HuH-7.5 (cell line): ENCODE measurements around the gene LCE2B.
"Not testable (repeated sequence)": the region's sequence is repeated elsewhere in the genome, so short reads cannot be mapped to it uniquely, and the experiment has no call there.

Experiments
- DNase-seq: peaks from one replicate; pipeline ENCODE4 v3.0.0; 2011; ENCODE audit warnings: low spot score

The LCE2B gene, protein sequence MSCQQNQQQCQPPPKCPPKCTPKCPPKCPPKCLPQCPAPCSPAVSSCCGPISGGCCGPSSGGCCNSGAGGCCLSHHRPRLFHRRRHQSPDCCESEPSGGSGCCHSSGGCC

DNA sequence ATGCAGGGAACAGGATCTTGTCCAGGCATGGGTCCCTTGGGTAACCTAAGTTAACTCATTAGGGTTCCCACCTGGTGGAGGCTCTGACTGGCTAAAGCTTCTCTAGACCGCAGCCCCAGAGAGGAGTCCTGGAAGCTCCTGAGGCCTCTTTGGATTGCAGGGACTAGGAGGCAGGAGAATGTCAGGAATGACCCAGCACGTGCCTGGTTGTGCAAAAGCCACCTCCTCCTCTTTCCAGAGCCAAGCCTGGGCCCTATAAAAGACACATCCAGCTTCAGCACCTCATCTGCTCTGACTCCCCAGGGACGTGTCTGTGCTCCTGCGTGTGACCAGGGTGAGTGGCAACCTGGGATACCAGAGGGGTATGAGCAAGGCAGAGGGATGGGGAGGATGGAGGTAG lies at the start of gene LCE2B:
LCE2B (plus strand) TSS at position 301 of the 400 bp plus-strand sequence. CDS start 721 bp downstream, outside the sequence.
- not testable (repeated sequence) for DNase-seq

DNA sequence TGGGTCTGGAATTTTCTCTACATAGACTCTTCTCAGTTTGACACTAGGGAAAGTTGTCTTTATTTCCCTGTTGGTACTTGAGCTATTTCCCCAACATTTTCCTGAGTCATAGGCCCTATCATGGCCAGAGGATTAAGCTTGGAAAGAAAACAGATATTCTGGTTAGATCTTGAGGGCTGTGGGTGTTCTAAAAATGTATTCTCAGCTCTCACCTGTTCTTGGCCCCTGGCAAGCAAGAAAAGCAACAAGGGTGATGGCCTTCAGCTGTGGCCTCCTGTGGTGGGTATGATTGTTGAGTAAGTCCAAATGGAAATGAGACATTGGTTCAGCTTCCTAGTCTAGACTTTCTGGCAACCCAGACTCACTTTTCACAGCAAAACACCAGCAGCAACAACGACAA lies 45.6 kb upstream of the LCE2B start:
- no peak for DNase-seq

DNA sequence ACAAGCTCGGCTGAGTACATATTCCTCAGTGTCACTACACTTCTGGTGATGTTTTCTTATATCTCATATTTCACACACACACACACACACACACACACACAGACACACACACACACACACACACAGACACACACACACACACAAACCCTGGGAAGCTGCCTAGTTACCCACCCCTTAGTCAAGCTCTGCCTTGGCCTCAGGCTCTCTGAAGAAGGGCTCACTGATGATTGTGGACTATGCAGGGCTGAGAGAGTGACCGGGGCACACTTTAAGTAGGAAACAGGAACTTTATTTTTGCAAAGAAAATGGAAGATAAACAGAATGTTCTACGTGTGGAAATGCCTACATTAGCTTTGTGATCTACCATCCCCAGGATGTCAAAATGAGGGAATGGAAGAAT lies 42.0 kb upstream of the LCE2B start:
- DNase-seq, result no peak

DNA sequence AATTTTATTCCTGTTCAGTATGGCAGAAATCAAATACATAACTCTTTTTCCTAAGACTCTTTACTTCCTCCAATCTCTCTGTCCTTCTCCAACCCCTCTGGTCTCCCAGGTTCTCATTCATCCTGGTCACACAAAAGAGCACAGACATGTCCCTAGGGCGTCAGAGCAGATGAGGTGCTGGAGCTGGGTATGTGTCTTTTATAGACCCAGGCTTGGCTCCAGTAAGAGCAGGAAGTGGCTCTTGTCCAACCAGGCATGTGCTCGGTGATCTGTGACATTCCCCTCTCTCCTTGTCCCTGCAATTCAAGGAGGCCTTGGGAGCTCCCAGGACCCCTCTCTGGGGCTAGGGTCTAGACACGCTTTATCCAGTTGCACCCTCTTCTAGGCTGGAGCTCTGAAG lies 40.8 kb upstream of the LCE2B start:
- DNase-seq, result no peak

DNA sequence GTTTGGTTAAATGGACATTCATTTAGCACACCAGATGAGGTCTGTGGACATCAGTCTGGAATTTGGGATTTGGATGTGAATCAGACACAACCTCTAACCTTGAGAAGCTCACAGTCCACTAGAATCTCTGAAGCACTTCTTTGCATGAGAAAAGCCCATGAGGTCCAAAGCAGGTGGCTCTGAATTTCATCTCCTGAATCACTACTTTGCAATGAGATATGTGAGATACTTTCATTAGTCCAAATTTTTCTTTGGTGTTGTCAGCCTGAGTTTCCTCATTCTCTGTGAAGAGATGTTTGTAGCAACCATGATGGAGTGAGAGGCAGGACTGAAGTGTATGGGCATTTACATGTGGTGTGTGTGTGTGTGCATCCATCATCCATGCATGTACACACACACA lies 39.3 kb upstream of the LCE2B start:
- DNase-seq, result no peak

DNA sequence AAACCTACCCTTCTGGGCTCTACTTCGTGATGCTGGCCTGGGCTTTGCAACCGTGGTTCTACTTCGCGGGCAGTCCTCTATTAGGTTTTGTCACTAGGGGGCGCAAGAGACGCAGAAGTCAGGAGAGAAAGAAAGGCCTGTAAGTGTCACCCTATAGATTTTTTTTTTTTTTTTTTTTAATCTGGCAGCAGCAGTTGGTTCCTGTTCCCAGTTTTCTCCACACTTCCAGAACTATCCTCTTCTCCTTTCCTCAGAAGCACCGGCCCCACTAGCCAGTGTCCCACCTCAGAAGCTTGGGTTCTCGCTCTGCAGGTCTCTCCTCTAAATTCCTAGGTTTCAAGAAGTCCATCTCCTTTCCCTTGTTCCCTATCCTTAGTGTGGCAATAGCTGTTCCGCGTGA lies 31.8 kb upstream of the LCE2B start:
- DNase-seq, result peak; percentile 20

DNA sequence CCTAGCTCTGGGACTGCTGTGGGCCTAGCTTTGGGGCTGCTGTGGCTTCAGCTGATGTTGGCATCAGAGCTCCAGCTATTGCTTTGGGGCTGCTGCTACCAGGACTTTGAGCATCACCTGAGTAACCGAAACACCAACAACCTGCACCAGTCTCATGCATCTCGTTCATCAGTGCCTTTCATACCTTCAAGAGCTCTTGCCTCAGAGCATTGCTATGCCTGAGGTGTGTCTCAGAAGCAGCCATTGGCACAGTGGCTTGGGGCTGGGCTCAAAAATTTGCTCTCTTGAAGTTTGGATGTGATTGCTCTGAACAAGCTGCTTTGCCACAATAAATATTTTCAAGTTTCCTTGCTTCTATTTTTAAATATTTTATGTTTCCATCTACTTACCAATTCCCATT lies 29.5 kb upstream of the LCE2B start:
- DNase-seq, result no peak

DNA sequence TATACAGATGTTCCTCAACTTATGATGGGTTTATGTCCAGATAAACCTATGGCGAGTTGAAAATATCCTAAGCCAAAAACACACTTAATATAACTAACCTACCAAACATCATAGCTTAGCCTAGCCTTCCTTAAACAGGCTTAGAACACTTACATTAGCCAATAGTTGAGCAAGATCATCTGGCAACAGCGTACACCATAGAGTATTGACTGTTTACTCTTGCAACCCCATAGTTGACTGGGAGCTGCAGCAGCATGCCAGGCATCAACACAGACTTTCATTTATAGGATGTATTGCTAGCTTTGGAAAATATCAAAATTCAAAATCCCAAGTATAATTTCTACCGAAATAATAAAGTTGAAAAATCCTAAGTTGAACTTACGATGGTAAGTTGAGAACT lies 28.2 kb upstream of the LCE2B start:
- DNase-seq, result no peak

DNA sequence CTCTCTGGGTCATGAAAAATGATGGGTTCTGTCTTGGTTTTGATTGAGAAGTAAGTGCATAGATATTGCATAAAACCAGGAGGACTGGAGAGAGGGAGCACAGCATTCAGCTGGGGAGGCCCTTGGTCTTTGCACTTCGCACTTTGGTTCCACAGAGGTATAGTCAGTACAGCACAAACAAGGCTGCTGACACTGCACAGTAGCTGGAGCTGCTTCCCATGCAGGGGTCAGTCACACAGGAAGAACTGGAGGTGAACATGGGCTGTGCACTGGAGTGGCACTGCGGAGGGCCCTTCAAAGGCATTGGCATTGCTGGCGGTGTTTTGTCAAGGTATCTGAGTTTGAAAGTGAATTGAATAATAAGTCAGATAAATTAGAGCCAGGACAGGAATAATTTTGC lies 27.3 kb upstream of the LCE2B start:
- DNase-seq, result no peak

DNA sequence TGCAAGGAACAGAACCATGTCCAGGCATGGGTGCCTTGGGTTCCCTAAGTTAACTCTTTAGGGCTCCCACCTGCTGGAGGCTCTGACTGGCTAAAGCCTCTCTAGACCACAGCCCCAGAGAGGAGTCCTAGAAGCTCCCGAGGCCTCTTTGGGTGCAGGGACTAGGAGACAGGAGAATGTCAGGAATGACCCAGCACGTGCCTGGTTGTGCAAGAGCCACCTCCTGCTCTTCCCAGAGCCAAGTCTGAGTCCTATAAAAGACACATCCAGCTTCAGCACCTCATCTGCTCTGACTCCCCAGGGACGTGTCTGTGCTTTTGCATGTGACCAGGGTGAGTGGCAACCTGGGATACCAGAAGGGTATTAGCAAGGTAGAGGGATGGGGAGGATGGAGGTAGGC lies 22.8 kb upstream of the LCE2B start, which contains the start of gene LCE2D:
LCE2D (plus strand) TSS at position 283 of the 400 bp plus-strand sequence. CDS start 726 bp downstream, outside the sequence.
- DNase-seq, result no peak

DNA sequence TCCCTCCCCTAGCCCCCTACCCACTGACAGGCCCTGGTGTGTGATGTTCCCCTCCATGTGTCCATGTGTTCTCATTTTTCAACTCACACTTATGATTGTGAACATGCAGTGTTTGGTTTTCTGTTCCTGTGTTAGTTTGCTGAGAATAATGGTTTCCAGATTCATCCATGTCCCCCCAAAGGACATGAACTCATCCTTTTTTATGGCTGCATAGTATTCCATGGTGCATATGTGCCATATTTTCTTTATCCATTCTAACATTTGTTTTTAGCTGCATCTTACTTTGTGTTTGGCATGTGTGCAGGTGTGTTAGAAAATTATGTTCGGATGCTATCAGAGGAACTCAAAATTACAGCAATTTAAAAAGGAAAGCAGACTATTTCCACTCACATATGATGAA lies 19.8 kb upstream of the LCE2B start:
- DNase-seq, result not testable (repeated sequence)

DNA sequence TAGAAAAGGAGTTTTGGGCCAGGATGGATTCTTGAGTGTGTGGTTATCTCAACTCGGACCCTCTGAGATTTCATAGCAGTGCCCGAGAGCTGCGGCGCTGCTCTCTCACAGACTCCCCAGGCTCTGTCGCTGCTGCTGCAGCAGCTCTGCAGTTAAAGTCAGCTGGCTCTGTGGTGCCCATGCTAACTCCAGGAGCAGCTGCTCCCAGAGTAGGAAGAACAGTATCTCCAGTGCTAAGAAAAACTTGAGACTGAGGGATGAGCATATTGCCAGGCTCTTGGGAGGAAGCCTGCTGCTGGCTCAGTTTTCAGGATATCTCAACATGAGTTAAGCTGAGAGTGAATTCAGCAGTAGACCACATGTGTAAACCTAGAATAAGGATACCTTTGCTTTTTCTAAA lies 18.3 kb upstream of the LCE2B start:
- DNase-seq, result no peak

DNA sequence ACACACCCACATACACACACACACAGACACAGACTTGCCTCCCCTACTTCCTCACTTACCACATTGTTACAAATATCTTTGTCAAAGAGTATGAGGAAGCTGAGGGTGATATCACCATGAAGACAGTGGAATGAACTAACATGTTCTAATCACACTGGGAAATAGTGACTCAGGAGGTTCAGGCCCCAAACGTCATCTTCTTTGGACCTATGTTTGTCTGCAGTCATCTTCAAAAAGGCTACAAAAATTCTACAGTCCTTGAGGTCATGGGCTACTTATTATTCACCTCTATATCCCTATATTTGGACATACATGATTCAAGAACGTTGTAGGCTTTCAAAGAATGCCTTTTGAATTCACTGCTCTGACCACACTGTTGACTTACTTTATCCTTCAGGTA lies 12.9 kb upstream of the LCE2B start:
- no peak for DNase-seq

DNA sequence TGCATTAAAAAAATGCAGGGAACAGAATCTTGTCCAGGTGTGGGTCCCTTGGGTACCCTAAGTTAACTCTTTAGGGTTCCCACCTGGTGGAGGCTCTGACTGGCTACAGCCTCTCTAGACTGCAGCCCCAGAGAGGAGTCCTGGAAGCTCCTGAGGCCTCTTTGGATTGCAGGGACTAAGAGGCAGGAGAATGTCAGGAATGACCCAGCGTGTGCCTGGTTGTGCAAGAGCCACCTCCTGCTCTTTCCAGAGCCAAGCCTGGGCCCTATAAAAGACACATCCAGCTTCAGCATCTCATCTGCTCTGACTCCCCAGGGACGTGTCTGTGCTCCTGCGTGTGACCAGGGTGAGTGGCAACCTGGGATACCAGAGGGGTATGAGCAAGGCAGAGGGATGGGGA lies 10.9 kb upstream of the LCE2B start, which contains the start of gene LCE2C:
LCE2C (plus strand) TSS at position 297 of the 400 bp plus-strand sequence. CDS start 737 bp downstream, outside the sequence.
- not testable (repeated sequence) for DNase-seq

DNA sequence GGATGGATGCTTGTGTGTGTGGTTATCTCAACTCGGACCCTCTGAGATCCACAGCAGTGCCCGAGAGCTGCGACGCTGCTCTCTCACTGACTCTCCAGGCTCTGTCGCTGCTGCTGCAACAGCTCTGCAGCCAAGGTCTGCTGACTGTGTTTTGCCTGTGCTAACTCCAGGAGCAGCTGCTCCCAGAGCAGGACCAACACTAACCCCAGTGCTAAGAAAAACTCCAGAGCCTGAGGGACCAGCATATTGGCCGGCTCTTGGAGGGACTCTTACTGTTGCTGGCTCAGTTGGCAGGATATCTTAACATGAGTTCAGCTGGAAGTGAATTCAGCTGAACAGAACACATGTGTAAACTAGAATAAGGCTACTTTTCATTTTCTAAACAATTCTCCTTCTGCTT lies 6.5 kb upstream of the LCE2B start:
- no peak for DNase-seq

DNA sequence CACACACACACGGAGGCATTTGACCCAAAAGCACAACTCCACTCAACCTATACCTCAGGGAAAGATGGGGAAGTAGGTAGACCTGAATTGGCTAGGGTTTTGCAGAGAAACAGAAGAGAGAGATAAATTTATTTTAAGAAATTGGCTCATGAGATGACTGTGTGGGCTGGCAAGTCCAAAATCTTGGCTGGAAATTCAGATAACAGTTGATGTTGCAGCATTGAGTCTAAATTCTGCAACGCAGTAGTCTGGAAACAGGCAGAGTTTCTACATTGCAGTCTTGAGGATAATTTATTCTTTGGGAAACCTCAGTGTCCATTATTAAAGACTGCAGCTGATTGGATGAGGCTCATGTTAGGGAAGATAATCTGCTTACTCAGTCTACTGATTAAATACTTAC lies 4.3 kb upstream of the LCE2B start:
- DNase-seq, result no peak

DNA sequence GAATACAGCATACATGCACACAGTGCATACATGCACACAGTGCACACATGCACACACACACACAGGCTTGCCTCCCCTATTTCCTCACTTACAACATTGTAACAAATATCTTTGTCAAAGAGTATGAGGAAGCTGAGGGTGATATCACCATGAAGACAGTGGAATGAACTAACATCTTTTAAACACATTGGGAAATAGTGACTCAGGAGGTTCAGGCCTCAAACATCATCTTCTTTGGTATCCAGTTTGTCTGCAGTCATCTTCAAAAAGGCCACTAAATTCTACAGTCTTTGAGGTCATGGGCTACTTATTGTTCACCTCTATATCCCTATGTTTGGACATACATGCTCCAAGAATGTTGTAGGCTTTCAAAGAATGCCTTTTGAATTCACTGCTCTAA lies 2.1 kb upstream of the LCE2B start:
- DNase-seq, result no peak

DNA sequence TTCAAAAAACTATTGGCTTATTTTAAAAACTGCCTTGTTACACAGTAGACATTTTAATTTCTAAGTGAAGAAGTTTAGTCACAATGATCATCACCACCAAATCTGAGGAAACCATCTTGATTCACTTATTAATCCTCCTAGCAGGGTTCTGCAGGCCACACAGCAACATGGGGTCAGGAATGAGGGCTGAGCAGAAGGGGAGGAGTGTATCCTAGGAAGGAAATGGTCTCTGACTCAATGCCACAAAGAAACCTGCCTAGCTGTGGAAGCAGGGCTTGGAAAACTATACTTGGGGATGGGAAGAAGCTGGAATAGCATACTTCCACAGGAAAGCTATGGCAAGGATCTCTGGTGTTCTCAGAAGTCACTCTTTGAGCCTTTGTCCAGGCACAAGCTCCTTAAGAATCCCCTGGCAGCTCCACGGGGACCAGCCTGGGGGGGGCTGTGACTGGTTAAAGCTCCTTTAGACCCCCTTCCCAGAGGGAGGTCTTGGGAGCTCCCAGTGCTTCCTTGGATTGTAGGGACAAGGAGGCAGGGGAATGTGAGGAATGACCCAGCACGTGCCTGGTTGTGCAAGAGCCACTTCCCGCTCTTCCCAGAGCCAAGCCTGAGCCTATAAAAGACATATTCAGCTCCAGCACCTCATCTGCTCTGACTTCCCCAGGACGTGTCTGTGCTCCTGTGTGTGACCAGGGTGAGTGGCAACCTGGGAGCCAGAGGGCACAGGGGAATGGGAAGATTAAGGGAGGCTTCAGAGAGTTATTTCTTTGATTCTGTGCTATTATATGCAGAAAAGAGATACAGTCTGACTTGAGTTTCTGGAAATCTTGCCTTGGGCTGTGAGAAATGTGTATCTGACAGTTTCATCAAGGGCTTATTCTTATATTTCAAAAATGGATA lies 12.0 kb downstream of the LCE2B start, which contains the start of gene LCE2A:
LCE2A (plus strand) TSS at position 645 of the 900 bp plus-strand sequence. CDS start 557 bp downstream, outside the sequence.
- DNase-seq, result no peak

DNA sequence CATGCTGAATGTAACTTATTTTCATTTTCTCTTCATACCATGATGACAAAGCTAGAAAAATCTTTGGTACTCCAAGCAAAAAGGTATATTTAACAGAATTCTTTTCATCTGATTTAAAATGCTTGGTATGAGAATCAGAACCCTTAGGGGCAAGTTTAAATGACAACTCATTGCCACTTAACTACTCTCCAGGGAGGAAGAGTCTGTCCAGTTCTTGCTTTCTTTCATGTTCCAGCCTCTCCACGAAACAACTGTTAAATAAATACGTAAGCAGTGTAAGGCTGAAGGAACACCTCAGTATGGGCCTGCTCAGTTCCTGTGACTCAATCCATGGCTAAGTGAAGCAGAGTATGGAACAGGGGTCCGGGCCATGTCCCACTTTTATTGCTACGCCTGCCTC lies 13.8 kb downstream of the LCE2B start:
- no peak for DNase-seq

DNA sequence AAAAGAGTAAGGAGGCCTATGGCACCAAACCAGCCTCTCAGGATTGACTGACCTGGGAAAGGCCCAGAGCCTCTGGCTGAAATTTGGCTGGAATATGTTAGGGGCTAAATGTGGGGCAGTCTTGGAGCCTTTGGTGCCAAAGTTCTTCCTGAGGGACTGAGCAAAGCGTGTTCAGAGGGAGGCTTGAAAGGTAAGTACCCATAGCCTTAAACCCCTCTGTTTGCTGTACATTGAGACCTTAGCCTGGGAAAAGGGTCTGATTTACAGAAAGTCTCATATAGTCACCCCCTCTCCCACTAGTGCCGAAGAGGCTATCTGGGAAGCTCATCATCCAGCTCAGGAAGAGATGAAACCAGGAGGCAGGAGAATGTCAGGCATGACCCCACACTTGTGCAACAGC lies 21.9 kb downstream of the LCE2B start, which contains the start of gene LCE4A:
LCE4A (plus strand) TSS at position 301 of the 400 bp plus-strand sequence. CDS start 916 bp downstream, outside the sequence.
- no peak for DNase-seq

DNA sequence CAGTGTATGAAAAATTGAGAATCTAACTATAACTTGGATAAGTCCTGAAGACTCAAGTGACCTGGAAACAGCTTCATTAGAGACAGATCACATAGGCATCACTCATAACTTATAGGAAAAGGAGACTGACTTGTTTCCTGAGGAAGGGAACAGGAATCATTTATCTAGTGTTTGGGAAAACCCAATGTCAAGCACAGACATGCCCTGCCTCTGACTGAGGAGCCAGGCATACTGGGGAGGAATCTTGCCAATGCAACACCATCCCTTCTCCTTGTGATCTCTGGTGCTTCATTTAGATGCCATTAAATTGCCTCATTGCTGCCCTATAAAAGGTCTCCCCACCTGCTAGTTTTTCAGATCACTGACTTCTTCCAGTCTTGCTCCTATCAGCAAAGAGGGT lies 32.3 kb downstream of the LCE2B start:
- no peak for DNase-seq

DNA sequence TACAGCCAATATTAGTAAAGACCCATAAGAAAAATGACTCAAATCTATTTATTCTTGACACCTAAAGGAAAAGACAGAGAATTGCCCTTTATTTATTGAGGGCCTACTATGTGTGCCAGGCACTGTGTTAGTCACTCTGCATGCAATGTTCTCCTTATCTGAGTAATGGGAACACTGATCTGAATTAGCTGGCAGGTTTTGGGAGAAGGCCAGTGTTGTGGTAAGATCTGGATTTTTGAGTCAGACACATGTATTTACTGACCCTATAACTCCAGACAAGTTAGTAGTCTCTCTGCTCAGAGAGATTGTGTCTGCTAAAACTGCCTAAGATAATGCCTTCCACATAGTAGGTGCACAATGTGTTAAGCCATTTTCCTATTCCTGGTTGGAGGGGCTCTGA lies 39.3 kb downstream of the LCE2B start:
- no peak for DNase-seq

DNA sequence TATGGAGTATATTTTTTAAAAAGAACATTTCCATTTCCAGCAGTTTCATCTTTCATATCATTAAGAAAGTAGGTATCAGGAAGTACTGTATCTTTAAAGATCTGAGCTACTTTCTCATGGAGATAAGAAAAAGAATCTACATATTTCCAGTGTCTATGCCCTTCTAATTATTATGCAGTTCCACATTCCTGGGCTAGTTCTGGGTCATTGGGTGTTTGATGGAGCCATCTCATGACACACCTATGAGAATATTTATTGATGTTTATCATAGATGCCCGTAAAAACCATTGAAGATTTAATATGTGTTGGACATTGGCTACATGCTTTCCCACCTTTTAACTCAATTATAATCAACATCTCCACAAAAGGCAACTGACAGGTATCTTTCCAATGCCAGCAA lies 43.1 kb downstream of the LCE2B start:
- DNase-seq, result no peak
